NT2/D1 (cell line): ENCODE measurements around the gene EXOC6.
A peak's percentile ranks its signal among the peaks of the same experiment; 100 is the strongest.

Source experiments
- DNase-seq: peaks from one replicate; pipeline ENCODE4 v3.0.0-alpha.2; 2011; ENCODE audit warnings: low read depth, low spot score
- H3K27me3 ChIP-seq: 2 replicates; pipeline ENCODE4 v1.6.0; 2011; ENCODE audit warnings: mild to moderate bottlenecking; ENCODE audit not compliant: insufficient read length, insufficient read depth
- H3K36me3 ChIP-seq: 2 replicates; pipeline ENCODE4 v1.6.1; 2011; ENCODE audit warnings: mild to moderate bottlenecking, low read length, mixed read lengths; ENCODE audit not compliant: insufficient read depth, insufficient read length
- H3K4me1 ChIP-seq: 2 replicates; pipeline ENCODE4 v1.5.1; 2011; ENCODE audit not compliant: insufficient read depth, insufficient read length
- H3K4me3 ChIP-seq: 2 replicates; pipeline ENCODE4 v1.5.1; 2011; ENCODE audit warnings: low read depth; ENCODE audit not compliant: insufficient read length
- H3K9ac ChIP-seq: 2 replicates; pipeline ENCODE4 v1.6.0; 2011; ENCODE audit warnings: low read depth; ENCODE audit not compliant: insufficient read length
- H3K9me3 ChIP-seq: 2 replicates; pipeline ENCODE4 v1.5.1; 2011; ENCODE audit warnings: mild to moderate bottlenecking, low read length; ENCODE audit not compliant: insufficient read depth
- SUZ12 ChIP-seq: IDR thresholded peaks from 2 replicates; pipeline ENCODE4 v1.6.1; 2011; ENCODE audit not compliant: insufficient read length, insufficient read depth; ENCODE audit errors: extremely low read depth
- YY1 ChIP-seq: IDR thresholded peaks from 2 replicates; pipeline ENCODE4 v1.6.1; 2011; ENCODE audit not compliant: insufficient read length, insufficient read depth
- ZNF274 ChIP-seq: IDR thresholded peaks from 2 replicates; pipeline ENCODE4 v1.6.1; 2011; ENCODE audit warnings: mild to moderate bottlenecking, low read depth, low read length

The EXOC6 gene

DNA sequence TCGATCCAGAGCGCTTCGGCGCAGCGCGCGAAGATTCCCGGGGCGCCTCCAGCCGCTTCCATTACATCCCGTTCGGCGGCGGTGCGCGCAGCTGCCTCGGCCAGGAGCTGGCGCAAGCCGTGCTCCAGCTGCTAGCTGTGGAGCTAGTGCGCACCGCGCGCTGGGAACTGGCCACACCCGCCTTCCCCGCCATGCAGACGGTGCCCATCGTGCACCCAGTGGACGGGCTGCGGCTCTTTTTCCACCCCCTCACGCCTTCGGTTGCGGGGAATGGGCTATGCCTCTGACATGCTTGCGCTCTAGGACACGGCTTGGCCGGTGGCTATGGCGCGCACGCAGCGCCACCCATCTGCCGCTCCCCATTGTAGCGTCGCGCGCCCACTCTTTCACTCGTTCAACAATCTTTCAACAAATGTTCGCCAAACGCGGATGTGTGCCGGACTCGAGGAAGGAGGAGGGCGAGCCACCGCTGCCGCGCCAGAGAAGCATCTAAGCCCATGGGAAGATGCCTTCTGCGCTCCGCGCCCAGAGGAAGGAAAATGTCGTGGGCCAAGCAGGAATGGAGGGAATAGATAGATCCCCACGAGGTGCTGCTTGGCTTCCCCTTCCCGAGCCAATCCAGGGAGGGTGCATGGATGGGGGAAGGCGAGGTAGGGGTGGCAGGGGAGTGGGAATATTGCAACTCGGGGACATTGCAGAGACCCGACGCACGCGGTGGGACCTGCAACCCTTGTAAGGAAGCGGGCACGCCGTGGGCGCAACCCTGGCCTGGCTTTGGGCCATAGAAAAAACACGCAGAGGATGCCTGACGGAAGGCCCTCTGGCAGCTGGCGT is 220.3 kb downstream of the EXOC6 start:
- TF ChIP-seq YY1 (no peak), SUZ12 (peak; percentile 86), ZNF274 (no peak)
- peaks cover 98% of the 10 kb centered on the region for H3K27me3 ChIP-seq

DNA sequence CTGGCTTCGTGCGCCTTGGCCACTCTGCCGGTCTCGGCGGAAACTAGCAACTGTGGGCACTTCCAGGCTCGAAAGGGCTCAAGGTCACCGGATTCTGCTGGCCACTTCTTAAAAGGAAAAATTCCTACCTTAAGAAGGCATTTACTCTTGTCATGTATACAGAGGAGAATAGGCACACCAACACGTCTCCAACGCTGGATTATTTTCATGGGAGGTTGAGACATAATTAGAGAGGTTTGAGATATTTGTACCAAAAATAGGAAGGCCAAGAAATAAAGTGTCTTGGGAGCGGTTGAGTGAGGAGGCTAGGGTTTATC is 220.9 kb downstream of the EXOC6 start:
- TF ChIP-seq ZNF274 (no peak), SUZ12 (no peak), YY1 (no peak)
- Histone ChIP-seq H3K36me3 (no peaks in the 10 kb centered on the region), H3K9me3 (no peaks in the 10 kb centered on the region), H3K4me1 (peaks cover 4% of the 10 kb centered on the region), H3K9ac (no peak overlapping the region), H3K4me3 (no peak overlapping the region), H3K27me3 (peaks cover 98% of the 10 kb centered on the region)
- no peak for DNase-seq

More for the DNA sequence above, 220.3 kb downstream of the EXOC6 start:
- DNase-seq, result no peak
- Histone ChIP-seq H3K9me3 (no peaks in the 10 kb centered on the region), H3K4me1 (peaks cover 4% of the 10 kb centered on the region), H3K9ac (peak overlapping the region; percentile 61), H3K36me3 (no peaks in the 10 kb centered on the region), H3K4me3 (peak overlapping the region; percentile 49)

- no peak for TF ChIP-seq YY1
- no peak for TF ChIP-seq ZNF274
- peak; percentile 2 for TF ChIP-seq SUZ12
- Histone ChIP-seq H3K4me3 (no peak overlapping the region), H3K27me3 (peaks cover 98% of the 10 kb centered on the region)
These were observed 222.3 kb downstream of the EXOC6 start for GRCh38 chr10:93070378-93071176.

GRCh38 chr10:93071177-93071472 is 222.8 kb downstream of the EXOC6 start:
- Histone ChIP-seq H3K4me1 (peaks cover 4% of the 10 kb centered on the region), H3K4me3 (no peak overlapping the region), H3K9ac (no peak overlapping the region), H3K27me3 (peaks cover 98% of the 10 kb centered on the region), H3K9me3 (no peaks in the 10 kb centered on the region), H3K36me3 (no peaks in the 10 kb centered on the region)
- TF ChIP-seq YY1 (no peak), SUZ12 (no peak), ZNF274 (no peak)
- DNase-seq, result no peak

More at GRCh38 chr10:93070378-93071176, 222.3 kb downstream of the EXOC6 start:
- H3K4me1 ChIP-seq, result peaks cover 4% of the 10 kb centered on the region
- H3K36me3 ChIP-seq, result no peaks in the 10 kb centered on the region
- no peak overlapping the region for H3K9ac ChIP-seq
- DNase-seq, result no peak
- no peaks in the 10 kb centered on the region for H3K9me3 ChIP-seq

DNA sequence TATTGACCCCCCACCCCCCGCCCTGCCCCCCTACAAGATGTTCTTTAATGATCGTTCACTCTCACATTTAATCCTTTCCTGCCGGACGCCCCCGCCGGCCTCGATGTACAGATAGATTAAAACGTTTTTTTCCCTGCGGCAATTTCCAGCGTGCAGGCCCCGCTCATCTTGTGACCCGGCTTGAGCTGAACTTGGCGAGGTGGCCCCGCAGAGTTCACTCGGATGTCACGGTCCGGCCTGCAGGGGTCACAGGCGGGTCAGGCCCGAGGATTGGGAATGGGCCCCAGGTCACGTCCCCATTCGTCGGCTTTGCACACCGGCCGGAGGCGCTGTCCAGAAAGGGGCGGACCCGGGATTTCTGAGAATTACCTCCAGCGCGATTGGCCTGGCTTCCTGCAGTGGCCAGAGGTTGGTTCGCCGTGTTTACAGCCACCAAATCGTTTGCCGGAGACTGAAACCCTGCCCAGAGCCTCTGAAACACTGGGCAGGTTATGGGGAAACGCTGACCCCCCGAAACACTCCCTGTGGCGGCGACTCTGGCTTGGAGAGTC is 223.4 kb downstream of the EXOC6 start:
- H3K9me3 ChIP-seq, result no peaks in the 10 kb centered on the region
- H3K4me1 ChIP-seq, result peaks cover 4% of the 10 kb centered on the region
- no peak for TF ChIP-seq ZNF274
- TF ChIP-seq YY1, result no peak
- TF ChIP-seq SUZ12, result no peak
- H3K36me3 ChIP-seq, result no peaks in the 10 kb centered on the region
- peak overlapping the region; percentile 30 for H3K4me3 ChIP-seq
- peaks cover 98% of the 10 kb centered on the region for H3K27me3 ChIP-seq
- H3K9ac ChIP-seq, result no peak overlapping the region
- no peak for DNase-seq

DNA sequence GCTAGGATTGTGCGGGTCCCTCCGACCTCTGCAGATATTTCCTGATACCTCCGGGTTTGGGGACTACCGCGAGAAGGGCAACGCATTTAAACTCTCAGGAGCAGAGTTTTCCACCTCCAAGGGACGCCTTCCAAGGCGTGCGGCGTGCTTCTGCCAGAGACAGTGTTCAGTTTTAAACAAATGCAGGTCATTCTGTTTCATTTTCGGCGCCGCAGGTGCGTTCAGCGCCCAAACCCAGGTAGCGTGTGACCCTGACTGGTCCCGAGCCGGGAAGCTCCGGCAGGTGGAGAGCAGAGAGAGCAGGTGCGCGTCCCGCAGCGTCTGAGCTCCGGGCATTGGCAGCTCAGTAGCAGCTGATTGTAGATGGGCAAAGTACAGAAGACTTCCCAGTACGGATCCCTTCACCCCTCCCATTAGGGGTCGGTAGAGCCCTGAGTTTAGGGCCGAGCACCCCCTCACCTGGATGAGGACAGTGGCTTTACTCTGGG is 223.9 kb downstream of the EXOC6 start:
- TF ChIP-seq ZNF274, result no peak
- no peak for TF ChIP-seq SUZ12
- no peak for TF ChIP-seq YY1
- Histone ChIP-seq H3K4me3 (peak overlapping the region; percentile 30), H3K9me3 (no peaks in the 10 kb centered on the region), H3K4me1 (peaks cover 2% of the 10 kb centered on the region), H3K27me3 (peaks cover 98% of the 10 kb centered on the region), H3K36me3 (no peaks in the 10 kb centered on the region), H3K9ac (no peak overlapping the region)
- DNase-seq, result no peak
